ENCODE results near the gene SIGLEC1. TPM values are rescaled to one million over a fixed set of nuclear protein-coding genes. Genes with fewer than 3 reads are reported as not detected.

Gene SIGLEC1
- total RNA-seq, 1 donor from 2014 or later, result 53.6 TPM

DNA sequence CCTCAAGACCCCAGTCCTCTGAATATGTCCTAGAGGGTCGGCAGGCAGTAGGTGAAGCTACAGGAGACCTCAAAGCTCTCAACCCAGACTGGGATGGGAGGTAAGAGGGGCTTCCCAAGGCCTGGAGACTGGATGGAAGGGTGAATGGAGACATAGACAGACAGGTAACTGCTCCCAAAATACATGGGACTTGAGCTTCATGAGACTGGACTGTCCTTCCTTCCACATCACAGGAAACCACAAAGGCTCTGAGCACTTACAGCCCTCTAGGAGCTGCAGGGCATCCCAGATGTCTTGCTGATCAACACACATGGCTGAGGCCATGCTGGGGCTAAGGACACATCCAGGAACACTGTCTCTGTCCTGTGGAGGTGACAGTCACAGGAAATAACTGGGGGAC, 31.6 kb upstream of the SIGLEC1 start:
- H3K4me1 ChIP-seq, result peaks cover 13% of the 10 kb centered on the region
- no peak overlapping the region for H3K27ac ChIP-seq
- intact Hi-C loops (cut with DNase I), result no loop called here

DNA sequence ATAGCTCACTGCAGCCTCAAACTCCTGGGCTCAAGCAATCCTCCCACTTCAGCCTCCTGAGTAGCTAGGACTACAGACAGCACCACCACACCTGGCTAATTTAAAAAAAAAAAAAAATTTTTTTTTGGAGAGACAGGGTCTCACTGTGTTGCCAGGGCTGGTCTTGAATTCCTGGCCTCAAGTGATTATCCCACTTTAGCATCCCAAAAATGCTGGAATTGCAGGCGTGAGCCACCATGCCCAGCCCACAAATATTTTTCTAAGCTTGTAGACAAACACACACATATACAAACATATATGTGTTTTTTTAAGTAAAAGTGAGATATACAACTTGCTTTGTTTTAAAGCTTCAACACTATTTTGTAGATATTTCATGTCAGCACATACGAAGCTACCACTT, 30.9 kb upstream of the SIGLEC1 start:
- peaks cover 18% of the 10 kb centered on the region for H3K4me1 ChIP-seq
- TF ChIP-seq, protein P1, sequence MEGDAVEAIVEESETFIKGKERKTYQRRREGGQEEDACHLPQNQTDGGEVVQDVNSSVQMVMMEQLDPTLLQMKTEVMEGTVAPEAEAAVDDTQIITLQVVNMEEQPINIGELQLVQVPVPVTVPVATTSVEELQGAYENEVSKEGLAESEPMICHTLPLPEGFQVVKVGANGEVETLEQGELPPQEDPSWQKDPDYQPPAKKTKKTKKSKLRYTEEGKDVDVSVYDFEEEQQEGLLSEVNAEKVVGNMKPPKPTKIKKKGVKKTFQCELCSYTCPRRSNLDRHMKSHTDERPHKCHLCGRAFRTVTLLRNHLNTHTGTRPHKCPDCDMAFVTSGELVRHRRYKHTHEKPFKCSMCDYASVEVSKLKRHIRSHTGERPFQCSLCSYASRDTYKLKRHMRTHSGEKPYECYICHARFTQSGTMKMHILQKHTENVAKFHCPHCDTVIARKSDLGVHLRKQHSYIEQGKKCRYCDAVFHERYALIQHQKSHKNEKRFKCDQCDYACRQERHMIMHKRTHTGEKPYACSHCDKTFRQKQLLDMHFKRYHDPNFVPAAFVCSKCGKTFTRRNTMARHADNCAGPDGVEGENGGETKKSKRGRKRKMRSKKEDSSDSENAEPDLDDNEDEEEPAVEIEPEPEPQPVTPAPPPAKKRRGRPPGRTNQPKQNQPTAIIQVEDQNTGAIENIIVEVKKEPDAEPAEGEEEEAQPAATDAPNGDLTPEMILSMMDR (IDR thresholded peaks at IDR 0.05), result no peak
- no peaks in the 10 kb centered on the region for H3K9me3 ChIP-seq
- no peaks in the 10 kb centered on the region for H3K36me3 ChIP-seq
- no peaks in the 10 kb centered on the region for H3K27me3 ChIP-seq
- no peak for ATAC-seq
- no peak overlapping the region for H3K27ac ChIP-seq
- DNase-seq, result no peak
- intact Hi-C loops (cut with DNase I), result no loop called here
- no peak overlapping the region for H3K4me3 ChIP-seq

More for the DNA sequence above, 31.6 kb upstream of the SIGLEC1 start:
- H3K27me3 ChIP-seq, result peaks cover under 1% of the 10 kb centered on the region
- no peak overlapping the region for H3K4me3 ChIP-seq
- no peaks in the 10 kb centered on the region for H3K36me3 ChIP-seq
- ATAC-seq (no peak), DNase-seq (no peak)
- H3K9me3 ChIP-seq, result no peaks in the 10 kb centered on the region
- TF ChIP-seq, protein P1 (IDR thresholded peaks at IDR 0.05), result no peak

DNA sequence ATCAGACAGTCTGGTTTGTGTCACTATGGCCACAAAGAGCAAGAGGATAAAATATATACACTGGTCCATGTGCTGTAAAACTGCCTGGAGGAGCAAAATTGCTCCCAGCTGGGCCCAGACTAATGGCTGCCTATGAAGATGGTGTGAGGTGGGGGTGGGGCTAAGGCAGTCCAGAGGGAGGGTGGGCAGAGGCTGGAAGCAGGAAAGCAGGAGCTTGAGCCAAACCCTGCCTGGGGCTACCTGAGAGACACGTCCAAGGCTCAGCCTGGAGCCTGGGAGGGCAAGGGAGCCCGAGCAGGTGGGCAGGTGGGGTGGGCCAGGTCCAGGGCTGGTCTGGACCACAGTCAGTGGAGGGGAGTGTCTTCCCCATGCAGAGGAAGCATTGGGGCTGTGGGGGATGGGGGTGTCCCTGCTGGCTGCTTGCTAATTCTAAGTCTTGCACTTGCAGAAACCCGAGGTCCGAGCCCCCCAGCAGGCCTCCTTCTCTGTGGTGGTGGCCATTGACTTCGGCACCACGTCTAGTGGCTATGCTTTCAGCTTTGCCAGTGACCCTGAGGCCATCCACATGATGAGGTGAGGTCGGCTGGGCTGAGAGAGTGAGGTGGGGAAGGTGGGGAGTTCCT, 29.5 kb upstream of the SIGLEC1 start:
- Histone ChIP-seq H3K4me3 (no peak overlapping the region), H3K9me3 (no peaks in the 10 kb centered on the region), H3K27ac (no peak overlapping the region), H3K27me3 (no peaks in the 10 kb centered on the region), H3K36me3 (no peaks in the 10 kb centered on the region), H3K4me1 (peaks cover 28% of the 10 kb centered on the region)
- ATAC-seq (no peak), DNase-seq (no peak)
- intact Hi-C loops (cut with DNase I), result no loop called here
- TF ChIP-seq, protein P1 (IDR thresholded peaks at IDR 0.05), result no peak

DNA sequence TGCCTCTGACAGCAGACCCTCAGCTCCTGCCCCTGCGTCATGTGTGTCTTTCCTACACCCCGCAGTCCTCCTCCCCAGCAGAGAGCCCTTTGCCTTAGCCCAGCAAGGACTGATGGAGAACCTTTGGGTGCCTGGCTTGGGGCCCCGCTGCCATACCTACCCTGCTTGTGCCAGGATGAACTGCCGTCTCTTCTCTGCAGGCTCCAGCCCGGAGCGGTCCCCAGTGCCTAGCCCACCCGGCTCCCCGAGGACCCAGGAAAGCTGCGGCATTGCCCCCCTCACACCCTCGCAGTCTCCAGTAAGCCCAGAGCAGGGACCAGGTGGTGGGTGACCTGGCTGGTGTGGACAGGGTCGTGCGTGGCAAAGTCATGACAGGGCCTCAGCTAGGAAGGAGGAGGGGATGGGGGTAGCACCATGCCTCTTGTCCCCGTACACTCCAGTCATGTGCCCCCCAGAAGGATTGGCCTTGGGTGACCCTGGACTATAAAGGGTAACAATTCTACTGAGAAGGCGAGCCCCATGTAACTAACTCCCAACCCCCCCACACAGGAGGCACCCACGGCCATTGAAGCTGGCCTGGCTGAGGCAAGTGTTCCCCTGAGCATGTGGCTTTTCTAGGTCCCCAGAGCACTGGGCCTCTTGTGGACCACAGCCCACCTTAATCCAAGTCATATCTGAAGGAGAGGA, 28.4 kb upstream of the SIGLEC1 start:
- intact Hi-C loops (cut with DNase I), result no loop called here
- Histone ChIP-seq H3K27ac (peak overlapping the region; percentile 63), H3K9me3 (no peaks in the 10 kb centered on the region), H3K4me3 (no peak overlapping the region), H3K4me1 (peaks cover 28% of the 10 kb centered on the region), H3K36me3 (no peaks in the 10 kb centered on the region), H3K27me3 (no peaks in the 10 kb centered on the region)
- no peak for ATAC-seq
- TF ChIP-seq, protein P1 (IDR thresholded peaks at IDR 0.05), result no peak
- no peak for DNase-seq

DNA sequence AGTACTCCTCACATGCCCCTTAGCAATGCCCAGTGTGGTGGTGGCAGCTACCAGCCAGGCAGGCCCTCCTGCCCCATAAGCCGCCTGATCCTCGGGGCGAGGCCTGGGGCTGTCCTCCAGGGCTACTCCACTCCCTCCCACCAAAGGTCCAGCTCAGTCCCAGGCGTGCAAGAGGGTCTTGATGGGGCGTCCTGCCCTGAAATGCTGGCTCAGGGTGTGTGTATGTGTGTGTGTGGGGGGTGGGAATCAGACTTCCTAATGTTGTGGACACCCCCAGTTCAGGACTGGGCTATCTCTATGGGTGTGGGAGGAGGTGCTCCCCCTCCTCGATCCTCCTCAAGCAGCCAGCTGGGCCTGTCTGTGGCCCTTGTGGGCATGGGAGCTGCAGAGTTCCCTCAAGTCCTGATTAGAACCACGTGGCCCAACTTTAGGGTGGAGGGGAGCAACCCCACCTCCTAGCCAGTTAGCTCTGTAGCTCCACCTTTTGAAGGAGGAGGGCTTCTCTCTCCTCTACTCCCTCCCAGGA, 27.6 kb upstream of the SIGLEC1 start:
- Histone ChIP-seq H3K4me3 (no peak overlapping the region), H3K36me3 (no peaks in the 10 kb centered on the region), H3K9me3 (no peaks in the 10 kb centered on the region), H3K27me3 (no peaks in the 10 kb centered on the region), H3K27ac (peak overlapping the region; percentile 63), H3K4me1 (peaks cover 28% of the 10 kb centered on the region)
- DNase-seq, result no peak
- TF ChIP-seq, protein P1 (IDR thresholded peaks at IDR 0.05), result no peak
- intact Hi-C loops (cut with DNase I), result no loop called here
- no peak for ATAC-seq
